Stimulated activated CD4-positive, alpha-beta T cell treated with anti-CD3 and anti-CD28 coated beads, Interleukin-1b, Interleukin-23, amount 100 ng/mL, for 24 hours (primary cell): ENCODE measurements around the gene RPN2.

Source experiments
- DNase-seq, 4 experiments: peaks; one replicate each; pipeline ENCODE4 v3.0.0-alpha.2; 2020; ENCODE audit warnings: low read depth in 4 of 4, low spot score in 1 of 4

The RPN2 gene

DNA sequence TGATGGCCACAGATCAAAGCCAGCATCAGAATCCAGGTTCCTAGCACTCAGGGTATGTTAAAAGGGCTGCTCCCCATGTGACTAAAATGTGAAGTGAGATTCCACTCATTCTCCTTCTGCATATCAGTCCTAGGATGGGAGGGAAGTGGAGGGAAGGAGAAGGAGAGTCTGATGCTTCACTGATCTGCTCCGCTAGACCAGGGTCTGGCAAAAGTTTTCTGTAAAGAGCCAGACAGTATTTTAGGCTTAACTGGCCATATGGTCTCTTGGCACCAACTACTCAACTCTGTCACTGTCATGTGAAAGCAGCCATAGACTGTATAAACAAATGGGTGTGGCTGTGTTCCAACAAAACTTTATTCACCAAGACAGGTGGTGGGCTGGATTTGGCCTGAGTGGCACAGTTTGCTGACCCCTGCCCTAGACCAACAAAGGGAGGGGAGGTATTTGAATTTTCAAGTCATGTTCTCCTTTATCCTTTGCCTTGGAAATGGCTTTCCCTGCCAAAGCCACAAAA is 59.9 kb downstream of the RPN2 start:
- no peak for DNase-seq

DNA sequence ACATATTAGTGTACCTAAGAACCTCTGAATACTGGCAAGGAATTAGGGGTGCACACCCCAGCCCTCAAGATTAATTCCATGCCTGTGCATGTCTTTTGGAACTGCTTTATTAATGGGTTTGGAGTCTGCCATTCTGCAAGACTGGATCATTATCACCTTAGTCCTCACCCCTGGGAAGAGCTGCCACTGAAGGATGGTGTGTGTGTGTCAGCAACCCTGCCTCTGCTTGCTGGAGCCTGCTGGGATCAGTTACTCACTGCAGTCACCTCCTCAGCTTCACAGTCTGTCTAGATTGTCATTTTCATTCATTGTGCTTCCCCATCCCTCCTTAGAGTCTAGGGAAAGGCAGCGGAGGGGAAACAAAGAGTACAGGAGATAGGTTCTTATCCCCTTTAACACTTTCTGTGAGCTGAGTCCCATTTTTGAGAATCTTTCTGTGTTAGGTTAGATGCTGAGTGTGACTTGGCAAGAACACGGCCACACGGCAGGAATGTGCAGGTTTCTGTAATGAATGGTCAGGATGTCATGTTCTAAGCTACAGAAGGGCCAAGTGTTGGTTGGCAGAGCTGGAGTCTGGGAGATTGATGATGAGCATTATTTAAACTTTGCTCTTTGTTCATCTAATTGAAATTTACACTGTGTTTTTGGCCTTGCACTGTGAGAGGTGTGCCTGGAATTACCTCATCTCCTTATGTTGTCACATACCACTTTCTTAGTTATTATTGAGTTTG is 61.4 kb downstream of the RPN2 start:
- no peak for DNase-seq

DNA sequence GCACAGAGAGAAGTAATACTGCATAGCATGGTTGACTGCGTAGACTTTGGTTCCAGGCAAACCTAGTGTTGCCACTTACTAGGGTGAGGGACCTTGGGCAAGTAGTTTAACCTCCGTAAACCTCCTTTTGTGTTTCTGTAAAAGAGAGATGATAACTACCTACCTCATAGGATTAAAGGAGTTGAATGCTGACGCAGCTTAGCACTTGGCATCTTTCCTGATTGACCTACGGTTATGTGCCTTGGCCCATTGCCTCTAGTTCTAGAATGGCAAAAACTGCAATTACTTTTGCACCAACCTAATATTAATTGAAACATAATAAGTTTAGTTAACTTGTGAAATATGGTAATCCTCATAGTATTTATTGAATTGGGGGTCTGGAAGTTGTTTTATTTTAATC is 63.4 kb downstream of the RPN2 start:
- no peak for DNase-seq

DNA sequence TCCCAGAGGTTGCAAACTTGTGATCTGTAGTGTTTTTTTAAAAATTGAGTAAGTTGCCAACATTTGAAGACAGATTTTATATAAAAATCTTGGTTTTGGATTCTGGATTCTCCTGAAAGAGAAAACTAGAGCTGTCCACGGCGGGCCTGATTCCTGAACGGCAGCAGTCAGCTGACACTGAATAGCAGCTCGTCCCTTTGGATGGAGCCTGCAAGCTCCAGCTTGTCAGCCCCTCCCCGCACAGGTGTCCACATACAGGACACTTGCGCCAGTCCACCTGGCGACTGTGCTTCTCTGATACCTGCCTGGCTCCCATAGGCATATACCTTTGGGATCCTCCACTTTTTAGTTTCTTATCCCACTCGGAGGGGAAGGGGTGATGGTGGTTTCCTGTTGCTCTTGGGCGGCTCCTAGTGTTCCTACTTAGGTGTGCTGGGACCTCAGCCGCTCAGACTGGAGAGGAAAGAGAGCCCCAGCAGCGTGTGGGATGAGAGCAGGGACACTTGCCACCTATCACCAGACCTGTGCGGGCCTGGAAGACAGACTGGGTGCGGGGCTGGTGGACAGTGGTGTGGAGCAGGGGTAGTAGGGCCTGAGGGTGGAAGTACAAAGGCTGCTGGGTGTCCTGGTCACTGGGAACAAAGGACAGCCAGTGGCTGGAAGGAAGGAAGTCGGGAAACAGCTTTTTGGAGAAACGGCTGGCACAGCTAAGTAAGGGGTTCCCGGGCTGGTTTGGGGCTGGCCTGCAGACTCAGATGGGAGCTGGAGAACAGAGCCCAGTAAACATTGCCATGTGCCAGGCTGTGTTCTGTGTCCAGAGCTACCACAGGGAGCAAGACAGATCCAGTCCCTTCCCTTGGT is 64.2 kb downstream of the RPN2 start:
- no peak for DNase-seq

DNA sequence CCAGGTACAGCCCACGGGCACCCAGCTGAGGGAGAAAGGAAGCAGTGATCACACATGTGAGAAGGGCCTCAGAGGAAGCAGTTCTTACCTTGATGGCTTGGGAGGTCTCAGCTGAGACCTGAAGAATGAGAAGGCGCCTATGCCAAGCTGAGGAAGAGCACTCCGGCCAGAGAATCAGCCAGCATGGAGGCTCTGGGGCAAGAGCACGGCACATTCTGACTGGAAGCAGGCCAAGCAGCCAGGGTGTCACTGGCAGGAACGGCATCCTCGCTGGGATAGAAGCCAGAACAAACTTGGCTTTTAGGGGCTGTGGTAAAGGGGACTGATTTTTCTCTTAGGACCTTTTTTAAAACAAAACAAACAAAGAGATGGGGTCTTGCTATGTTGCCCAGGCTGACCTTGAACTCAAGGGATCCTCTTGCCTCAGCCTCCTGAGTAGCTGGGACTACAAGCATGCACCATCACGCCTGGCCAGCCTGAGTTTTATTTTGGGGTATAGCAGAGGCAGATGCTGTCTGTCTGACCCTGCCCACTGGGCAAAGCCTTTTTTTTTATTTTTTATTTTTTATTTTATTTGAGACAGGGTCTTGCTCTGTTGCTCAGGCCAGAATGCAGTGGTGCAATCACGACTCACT is 64.9 kb downstream of the RPN2 start:
- no peak for DNase-seq

DNA sequence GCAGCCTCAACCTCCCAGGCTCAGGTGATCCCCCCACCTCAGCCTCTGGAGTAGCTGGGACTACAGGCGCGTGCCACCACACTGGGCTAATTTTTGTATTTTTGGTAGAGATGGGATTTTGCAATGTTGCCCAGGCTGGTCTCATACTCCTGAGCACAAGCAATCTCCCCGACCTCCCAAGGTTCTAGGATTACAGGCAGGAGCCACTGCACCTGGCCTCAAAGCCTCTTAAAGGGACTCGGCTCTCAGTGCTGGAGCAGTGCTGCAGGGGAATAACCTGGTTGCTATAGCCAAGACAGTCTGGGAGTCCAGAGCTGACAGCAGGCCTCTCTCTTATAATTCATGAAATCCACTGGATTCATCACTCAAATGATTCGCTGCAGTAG is 65.4 kb downstream of the RPN2 start:
- DNase-seq: no peak

DNA sequence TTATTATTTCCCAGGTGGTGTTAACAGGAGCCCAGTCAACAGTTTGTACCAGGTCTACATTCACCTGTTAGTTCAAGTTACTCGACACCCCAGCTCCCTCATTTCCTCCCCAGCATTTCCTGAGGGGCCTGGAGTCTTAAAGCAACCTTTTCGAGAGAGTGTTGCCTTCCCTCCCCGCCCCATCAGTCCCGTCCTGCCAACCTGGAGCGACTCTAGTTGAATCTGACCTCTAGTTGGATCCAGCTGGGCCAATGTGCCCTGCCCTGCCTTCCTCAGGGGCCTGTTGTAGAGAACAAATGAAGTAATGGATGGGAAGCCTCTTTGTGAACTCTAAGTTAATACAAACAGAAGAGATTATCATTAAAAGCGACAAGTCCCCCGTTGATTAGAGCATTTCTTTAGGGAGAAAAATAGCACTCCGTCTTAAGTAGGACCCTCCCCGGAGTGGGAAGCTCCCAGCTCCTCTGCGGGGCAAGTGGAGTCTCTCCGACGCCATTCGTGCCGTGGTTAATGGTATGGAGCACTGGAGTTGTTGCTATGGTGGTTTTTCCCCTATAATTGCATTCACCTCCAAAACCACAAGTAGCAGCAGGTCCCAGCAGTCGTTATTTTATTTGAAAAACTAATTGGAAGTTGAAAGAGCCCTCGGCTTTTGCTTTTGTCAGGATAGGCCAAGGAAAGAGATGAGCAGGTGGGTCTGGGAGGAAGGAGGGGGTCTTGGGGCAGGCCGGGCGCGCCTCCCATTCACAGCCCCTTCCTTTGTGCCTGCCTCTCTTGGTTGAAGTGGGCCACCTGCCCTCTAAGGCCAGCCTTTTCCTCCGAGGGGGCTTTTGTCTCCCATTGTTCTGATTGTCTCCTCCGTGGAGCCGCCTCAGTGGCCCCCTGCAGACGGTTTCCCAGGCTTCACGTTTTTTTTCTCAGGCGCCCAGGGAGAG is 66.4 kb downstream of the RPN2 start:
- no peak for DNase-seq

DNA sequence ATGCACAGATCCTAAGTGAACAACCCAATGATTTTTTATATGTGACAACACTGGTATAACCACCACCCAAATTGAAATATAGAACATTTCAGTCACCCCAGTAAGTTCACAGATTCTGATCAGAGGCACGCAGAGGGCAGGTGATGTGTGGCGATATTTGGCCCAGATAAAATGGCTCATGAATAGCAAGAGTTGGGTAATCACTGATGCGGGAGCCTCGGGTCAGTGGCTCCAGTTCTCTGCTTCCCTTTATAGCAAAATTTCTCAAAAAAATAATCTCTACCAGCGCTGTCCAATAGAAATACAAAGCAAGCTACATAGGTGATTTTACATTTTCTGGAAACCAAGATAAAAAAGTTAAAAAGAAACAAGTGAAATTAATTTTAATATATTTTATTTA is 67.6 kb downstream of the RPN2 start:
- no peak for DNase-seq

DNA sequence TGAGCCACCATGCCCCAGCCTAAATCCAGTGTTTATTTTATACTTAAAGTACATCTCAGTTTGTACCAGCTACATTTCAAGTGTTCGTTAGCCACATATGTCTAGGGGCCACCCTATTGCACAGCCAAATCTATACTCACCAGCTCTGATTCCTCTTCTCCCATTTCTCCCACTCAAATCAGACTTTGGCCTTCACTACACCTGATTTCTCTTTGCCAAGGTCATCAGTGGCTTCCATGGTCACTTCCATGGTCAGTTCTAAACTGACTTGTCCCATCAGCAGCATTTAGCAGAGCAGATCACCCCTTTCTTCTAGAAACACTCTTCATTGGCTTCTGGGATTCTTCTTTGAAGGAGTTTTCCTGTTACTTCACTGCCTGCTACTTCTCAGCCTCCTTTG is 68.4 kb downstream of the RPN2 start:
- no peak for DNase-seq

DNA sequence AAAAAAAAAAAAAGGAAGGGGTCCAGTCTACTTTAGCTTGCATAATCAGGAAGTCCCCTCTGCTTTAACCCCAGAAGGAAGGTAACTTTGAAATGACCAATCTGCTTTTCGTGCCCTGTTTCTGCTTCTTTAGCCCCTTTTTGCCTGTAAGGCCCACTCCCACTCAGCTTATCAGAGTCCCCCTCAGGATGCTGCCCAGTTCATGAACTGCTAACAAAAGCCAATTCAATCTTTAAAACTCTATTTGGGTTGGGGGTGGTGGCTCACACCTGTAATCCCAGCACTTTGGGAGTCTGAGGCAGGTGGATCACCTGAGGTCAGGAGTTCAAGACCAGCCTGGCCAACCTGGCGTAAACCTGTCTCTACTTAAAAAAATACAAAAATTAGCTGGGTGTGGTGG is 70.2 kb downstream of the RPN2 start:
- no peak for DNase-seq

DNA sequence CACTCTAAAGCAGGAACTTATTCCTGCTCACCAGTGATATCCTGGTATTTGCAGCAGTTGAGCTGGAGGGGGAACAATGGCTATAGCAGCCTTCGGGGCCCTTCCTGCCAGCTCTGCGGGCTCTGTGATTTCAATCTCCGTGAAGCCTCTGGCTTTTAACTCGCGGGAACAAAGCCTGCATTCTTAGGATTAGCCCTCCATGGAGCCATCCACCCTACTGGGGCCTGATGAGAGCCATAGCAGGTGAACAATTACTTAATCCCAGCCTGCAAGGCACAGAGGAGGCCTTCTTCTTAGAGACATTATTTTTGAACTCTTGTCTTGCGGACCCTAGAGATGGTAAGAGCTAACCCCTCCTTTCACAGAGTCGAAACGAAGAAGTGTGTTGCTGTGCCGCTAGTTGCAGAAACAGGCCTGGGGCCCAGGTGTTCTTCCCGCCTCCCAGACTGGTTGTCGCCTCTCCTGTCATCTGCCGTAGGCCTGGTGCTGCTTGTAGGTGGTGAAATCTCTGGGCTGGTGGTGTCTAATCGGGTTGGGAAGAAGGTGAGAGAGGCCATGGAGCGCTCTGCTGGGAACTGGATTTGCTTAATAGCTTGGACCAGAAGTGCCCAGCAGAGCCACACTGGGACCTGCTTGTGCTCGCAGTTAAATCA is 72.8 kb downstream of the RPN2 start:
- no peak for DNase-seq

DNA sequence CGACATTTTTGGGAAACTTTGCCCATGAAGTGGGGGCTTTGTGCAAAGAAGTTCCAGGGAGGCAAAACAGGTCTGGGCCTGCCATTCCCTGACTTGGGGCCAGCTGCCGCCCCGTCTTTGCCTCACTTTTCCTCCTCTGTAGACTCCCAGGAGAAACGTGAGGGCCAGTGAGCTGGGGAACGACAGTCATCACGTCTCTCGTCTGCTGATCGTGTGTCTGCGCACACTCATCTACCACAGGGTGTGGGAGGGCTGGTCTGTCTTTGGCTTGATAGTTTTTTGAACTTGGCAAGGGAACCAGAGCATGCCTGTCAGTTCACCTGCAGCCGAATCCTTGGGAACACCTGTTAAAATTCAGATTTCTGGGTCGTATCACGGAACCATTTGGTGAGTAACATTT is 74.0 kb downstream of the RPN2 start:
- no peak for DNase-seq

DNA sequence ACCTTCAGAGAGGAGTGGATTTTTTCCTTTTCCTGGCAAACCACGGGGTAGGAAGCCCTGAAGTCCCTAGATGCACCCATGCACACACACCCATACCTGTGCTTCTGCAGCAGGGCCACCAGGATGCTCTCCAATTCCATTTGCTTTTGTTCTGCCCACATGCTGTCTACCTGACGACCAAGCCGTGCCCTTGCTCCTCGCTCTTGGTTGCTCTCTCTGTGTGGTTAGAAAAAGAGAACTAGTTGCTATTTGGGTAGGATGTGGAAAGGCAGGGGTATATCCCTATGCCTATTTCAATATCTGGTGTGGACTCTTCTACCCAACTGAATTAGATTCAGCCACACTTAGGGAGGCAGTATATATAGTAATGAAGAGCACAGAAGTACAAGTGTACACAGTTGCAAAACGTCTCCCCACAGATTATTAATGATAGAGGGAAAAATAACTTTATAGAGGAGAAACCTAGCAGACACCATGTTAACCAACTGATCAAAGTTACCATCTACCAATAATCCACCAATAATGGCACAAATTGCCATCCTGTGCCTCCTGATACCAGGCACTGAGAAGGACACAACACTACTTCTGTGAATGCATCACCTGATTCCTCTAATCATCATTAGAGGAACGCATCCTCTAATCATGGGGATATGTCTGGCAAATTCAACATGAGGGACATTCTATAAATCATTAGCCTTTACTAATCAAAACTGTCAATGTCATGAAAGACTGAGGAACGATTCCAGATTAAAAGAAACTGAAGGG is 75.2 kb downstream of the RPN2 start:
- no peak for DNase-seq

DNA sequence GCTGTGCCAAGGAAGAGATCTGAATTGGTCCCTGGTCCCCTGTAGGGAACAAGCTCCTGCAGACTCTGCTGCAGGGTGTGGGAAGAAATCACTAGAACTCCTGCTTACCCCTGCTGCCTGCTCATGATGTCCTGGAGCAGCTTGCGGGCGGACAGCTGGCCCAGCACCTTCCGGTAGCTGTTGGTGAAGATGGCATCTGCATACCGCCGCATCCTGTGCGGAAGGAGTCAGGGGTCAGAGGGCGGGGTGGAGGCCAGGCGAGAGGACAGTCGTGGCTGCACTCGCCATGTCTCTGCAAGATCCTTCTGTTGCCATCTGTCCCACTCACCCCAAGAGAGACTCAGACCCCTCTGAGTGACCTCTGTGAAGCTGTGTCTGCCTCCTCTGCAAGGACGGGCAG is 77.2 kb downstream of the RPN2 start:
- DNase-seq: no peak

DNA sequence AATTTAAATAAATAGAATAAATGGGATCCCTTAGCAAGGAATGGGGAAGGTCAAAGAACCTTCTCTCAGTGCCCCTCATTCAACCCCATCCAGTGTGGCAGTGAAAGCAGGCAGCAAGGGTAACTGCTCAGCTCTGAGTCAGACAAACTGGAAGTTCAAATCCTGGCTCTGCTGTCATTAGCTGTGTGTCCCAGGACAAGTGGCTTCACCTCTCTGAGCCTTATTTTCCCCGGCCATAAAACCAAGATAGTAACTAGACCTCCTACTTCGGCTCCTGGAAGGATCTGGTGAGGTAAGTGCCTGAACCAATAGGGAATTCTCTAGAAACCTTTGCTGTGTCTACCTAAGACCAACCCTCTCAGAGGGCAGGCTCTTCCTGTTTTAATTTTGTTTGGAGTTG is 78.4 kb downstream of the RPN2 start:
- DNase-seq: no peak

DNA sequence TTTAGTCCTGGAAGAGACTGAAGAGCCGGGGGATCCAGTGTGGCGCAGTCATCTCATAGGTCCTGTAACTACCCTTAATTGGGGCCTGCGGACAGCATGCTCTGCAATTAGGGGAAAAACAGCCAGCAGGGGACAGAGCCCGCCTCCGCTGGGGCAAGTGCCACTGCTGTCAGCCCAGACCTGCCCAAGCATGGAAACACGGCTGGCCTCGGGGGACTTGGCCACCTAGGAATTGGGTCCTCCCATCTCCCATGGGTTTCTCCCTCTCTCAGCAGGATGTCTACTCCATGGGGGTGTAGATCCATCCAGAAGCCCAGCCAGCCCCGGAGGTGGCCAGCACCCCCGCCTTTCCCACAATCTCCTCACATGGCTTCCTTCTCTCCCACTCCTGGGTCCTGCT is 78.9 kb downstream of the RPN2 start:
- no peak for DNase-seq

DNA sequence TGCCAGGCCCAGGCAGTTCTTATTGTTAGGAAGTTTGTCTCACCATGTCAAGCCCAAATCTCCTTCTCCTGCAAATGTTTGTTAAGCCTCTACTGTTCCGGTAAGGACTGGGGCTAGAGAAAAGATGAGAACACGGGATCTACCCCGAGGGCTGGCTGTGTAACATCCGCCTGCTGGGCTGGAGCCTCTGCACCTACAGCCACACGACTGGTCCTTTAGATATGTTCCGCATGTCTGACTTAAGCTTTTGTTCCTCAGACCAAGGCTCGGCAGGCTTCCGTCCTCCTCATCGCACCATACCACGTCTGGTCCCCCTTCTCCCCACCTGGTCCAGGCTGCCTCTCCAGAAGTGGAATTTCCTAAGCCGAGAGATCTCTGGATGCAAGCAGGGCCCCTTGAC is 79.9 kb downstream of the RPN2 start:
- DNase-seq: no peak

DNA sequence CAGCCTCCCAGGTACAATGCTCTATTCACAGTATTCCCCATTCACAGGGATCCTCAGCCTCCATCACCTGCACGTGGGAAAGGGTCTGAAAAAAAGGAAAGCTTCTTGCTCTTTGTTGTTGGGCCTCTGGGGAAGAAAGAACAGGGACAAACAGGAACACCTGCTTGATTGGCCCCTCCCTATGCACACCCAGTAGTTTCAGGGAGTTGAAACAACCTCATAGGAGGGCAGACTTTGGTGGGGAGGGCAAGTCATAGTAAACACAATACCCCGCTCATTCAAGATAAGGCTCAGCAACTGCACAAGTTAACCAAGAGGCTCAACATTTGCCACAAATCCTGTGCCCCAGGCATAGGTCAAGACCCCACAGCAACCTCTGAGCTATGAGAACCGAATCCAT is 80.7 kb downstream of the RPN2 start:
- no peak for DNase-seq

DNA sequence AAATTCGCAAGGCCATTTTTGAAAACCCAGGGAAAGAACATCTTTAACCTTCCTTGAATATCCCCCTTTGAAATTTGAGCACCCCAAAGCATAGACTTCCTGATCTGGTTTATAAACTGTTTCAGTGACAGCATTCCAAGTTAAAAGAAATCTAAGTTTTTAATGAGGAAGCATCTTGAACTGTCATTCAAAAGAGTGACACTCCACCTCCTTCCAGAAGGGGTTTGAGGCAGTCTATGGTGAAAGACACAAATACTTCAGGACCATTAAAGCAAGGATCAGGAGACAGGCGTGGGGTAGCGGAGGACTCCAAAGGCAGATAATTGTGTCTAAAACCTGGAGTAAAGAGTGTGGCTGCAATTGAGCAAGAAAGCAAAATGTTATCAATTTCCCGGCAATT is 81.8 kb downstream of the RPN2 start:
- no peak for DNase-seq

DNA sequence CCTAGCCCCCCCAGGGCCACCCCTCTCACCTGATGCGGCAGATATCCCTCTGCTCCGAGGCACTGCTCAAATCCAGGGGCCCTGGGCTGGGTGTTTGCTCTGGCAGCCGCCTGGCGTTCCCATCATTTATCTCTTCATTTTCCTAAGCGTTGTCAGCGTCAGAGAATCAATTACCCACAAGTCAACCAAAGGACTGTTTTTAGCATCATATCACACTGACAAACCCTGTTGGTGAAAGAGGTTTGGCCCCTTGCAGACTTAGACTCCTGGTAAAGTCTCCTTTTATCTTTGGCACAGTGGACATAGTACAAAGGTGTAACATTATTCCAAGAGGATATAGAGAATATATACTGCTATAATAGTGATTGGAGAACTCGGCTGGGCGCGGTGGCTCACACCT is 82.6 kb downstream of the RPN2 start, which contains the start of gene GHRH:
GHRH (minus strand) TSS at position 101 of the 400 bp plus-strand sequence. CDS start 4,925 bp downstream, outside the sequence.
- no peak for DNase-seq
